AG04450 (cell line): ENCODE data around the gene WDPCP. TPM values are rescaled to one million over a fixed set of nuclear protein-coding genes. Genes with fewer than 3 reads are reported as not detected.
"Not testable (repeated sequence)": the region's sequence is repeated elsewhere in the genome, so short reads cannot be mapped to it uniquely, and the experiment has no call there.

Experiments
- CTCF ChIA-PET: fragments of 300-600, 350-600 bp; formaldehyde crosslinking; extraction: SDS; loops from one replicate; lab custom pipeline; 2022; ENCODE audit warnings: antibody characterized with exemption, inconsistent platforms; lab: Charles Lee
- POLR2A ChIA-PET: fragments of 350-600 bp; formaldehyde crosslinking; extraction: SDS; loops from one replicate; lab custom pipeline; 2021; ENCODE audit warnings: antibody characterized with exemption, inconsistent platforms; lab: Yijun Ruan, JAX
- DNase-seq: peaks from one replicate; pipeline ENCODE4 v3.0.0-alpha.2; 2011; ENCODE audit warnings: low read depth, low spot score
- H3K27ac ChIP-seq: one replicate; pipeline ENCODE4 v1.5.1; 2012; ENCODE audit warnings: low read depth, low read length, control low read depth
- H3K27me3 ChIP-seq: one replicate; pipeline ENCODE4 v1.6.0; 2012; ENCODE audit warnings: low read length; ENCODE audit not compliant: control insufficient read depth, insufficient read depth
- H3K4me3 ChIP-seq: 2 replicates; pipeline ENCODE4 v1.5.1; 2011; ENCODE audit warnings: mild to moderate bottlenecking, low read depth, low read length, control low read depth
- H3K9me3 ChIP-seq: 2 replicates; pipeline ENCODE4 v1.5.1; 2012; ENCODE audit warnings: low read length; ENCODE audit not compliant: control insufficient read depth, insufficient read depth
- polyA plus RNA-seq: library from polyadenylated mRNA; depleted of rRNA; stranded (reverse); fragments of >200 nt; gene quantifications from 2 replicates; pipeline ENCODE4 v1.2.3, GENCODE V29; 2011
- TF ChIP-seq, protein P1 (sequence below): IDR thresholded peaks from 2 replicates; pipeline ENCODE4 v1.5.1; 2011; ENCODE audit warnings: low read depth, low read length, control low read depth, inconsistent platforms

WDPCP gene
- polyA plus RNA-seq, 1 experiment: 4.7 TPM

DNA sequence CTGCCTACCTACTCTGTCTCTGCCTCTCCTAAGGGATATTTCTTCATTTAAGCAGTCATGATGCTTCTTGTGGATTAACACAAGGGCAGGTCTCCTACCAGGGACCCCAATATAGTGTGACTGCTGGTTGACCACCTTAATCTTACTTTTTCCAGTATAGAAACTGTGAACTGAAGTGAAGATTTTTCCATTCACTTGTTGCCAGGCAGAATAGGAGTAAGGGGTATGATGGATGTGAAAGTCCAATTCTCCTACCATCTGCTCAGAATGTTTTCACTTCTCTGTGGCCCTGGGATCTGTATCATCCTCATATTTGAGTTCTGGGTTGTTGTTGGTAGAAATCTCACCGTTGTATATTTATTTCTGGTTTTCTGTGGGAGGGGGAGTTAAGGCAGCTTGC lies 247.8 kb downstream of the WDPCP start:
- TF ChIP-seq, protein P1, sequence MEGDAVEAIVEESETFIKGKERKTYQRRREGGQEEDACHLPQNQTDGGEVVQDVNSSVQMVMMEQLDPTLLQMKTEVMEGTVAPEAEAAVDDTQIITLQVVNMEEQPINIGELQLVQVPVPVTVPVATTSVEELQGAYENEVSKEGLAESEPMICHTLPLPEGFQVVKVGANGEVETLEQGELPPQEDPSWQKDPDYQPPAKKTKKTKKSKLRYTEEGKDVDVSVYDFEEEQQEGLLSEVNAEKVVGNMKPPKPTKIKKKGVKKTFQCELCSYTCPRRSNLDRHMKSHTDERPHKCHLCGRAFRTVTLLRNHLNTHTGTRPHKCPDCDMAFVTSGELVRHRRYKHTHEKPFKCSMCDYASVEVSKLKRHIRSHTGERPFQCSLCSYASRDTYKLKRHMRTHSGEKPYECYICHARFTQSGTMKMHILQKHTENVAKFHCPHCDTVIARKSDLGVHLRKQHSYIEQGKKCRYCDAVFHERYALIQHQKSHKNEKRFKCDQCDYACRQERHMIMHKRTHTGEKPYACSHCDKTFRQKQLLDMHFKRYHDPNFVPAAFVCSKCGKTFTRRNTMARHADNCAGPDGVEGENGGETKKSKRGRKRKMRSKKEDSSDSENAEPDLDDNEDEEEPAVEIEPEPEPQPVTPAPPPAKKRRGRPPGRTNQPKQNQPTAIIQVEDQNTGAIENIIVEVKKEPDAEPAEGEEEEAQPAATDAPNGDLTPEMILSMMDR: no peak
- DNase-seq: no peak
- ChIA-PET CTCF (no interaction called here), POLR2A (no interaction called here)
- Histone ChIP-seq H3K27ac (no peak overlapping the region), H3K4me3 (no peak overlapping the region), H3K27me3 (no peaks in the 10 kb centered on the region), H3K9me3 (0 out of 2 replicates have a peak, but pooled peaks cover 3% of the 10 kb centered on the region)

DNA sequence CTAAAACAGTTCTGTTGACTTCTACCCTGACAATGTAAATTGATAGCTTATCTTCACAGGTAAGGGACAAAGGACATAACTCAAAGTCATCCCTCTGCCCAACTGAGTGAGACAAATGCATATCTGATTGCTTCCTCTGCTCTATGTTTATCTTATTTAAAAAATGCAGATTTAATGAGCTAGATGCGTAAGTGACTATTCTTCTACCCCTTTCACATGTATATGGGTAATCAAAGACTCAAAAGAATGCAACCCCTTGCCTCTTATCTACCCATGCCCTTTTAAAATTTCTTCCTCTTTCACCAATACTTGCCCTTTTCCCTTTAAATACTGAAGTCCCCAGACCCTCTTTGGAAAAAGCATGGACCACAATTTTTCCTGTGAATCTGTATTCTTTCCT lies 253.4 kb downstream of the WDPCP start:
- H3K27ac ChIP-seq: no peak overlapping the region
- H3K4me3 ChIP-seq: no peak overlapping the region
- DNase-seq: no peak
- H3K27me3 ChIP-seq: no peaks in the 10 kb centered on the region
- H3K9me3 ChIP-seq: no peaks in the 10 kb centered on the region
- TF ChIP-seq, protein P1: no peak
- CTCF ChIA-PET: no interaction called here
- POLR2A ChIA-PET: no interaction called here

DNA sequence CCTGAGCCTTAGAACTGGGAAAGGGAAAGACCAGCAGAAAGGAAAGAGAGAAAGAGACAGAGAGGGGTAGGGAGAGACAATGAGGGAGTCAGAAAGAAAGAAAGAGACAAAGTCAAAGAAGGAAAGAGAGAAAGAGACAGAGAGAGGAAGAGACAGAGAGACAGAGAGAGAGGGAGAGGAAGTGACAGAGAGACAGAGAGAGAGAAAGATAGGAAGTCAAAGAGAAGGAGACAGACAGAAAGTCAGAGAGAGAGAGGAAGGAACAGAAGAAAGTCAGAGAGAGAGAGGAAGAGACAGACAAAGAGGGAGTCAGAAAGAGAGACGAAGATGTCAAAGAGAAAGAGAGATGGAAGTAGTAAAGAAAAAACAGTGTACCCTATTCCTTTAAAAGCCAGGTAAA lies 261.8 kb downstream of the WDPCP start:
- Histone ChIP-seq H3K27me3 (no peaks in the 10 kb centered on the region), H3K4me3 (no peak overlapping the region), H3K9me3 (no peaks in the 10 kb centered on the region), H3K27ac (no peak overlapping the region)
- TF ChIP-seq, protein P1: no peak
- POLR2A ChIA-PET: no interaction called here
- DNase-seq: no peak
- CTCF ChIA-PET: no interaction called here

DNA sequence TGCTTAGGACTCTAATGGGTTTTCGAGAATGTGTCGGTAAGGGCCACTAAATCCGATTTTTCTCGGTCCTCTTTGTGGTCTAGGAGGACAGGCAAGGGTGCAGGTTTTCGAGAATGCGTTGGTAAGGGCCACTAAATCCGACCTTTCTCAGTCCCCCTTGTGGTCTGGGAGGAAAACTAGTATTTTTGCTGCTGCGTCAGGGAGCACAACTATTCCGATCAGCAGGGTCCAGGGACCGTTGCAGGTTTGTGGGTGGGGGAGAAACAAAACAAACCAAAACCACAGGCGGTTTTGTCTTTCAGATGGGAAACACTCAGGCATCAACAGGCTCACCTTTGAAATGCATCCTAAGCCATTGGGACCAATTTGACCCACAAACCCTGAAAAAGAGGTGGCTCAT lies 264.6 kb downstream of the WDPCP start:
- POLR2A ChIA-PET: not testable (repeated sequence)

DNA sequence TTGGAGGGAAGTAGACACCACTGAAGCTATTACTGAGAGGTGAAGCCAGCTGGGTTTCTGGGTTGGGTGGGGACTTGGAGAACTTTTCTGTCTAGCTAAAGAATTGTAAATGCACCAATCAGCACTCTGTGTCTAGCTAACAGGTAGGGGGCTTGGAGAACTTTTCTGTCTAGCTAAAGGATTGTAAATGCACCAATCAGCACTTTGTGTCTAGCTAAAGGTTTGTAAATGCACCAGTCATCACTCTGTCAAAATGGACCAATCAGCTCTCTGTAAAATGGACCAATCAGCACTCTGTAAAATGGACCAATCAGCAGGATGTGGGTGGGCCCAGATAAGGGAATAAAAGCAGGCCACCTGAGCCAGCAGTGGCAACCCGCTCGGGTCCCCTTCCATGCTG lies 266.3 kb downstream of the WDPCP start:
- H3K27me3 ChIP-seq, CTCF ChIA-PET, DNase-seq, H3K4me3 ChIP-seq, H3K9me3 ChIP-seq, H3K27ac ChIP-seq, POLR2A ChIA-PET: not testable (repeated sequence)

More for the DNA sequence above, 264.6 kb downstream of the WDPCP start:
- H3K9me3 ChIP-seq, H3K27me3 ChIP-seq, CTCF ChIA-PET, DNase-seq, H3K27ac ChIP-seq, H3K4me3 ChIP-seq: not testable (repeated sequence)

DNA sequence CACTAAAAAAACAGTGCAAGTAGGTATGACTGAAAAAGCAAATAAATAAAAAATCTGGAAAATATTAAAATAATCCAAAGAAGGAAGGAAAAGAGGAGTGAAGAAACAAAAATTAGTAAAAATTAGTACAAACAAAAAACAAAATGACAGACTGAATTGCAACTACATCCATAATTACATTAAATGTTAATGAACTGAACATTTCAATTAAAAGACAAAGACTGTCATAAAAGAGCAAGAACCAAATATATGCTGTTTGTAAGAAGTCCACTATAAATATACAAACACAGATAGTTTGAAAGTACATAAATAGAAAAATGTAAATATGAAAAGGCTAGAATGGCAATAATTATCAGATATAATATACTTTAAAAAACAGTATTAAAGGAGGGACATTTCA lies 267.6 kb downstream of the WDPCP start:
- Histone ChIP-seq H3K27me3 (no peaks in the 10 kb centered on the region), H3K9me3 (no peaks in the 10 kb centered on the region), H3K4me3 (no peak overlapping the region), H3K27ac (no peak overlapping the region)
- ChIA-PET POLR2A (no interaction called here), CTCF (no interaction called here)
- no peak for DNase-seq
- TF ChIP-seq, protein P1: no peak
